Measurements from ENCODE around the gene RBFOX2. TPM values are rescaled to one million over a fixed set of nuclear protein-coding genes. Genes with fewer than 3 reads are reported as not detected.

The RBFOX2 gene
- total and polyA plus RNA-seq, 2 of the 8 experiments (the other 6 are each of a cell fraction or from before 2014, with no cell fraction given) = 121 to 122 TPM

DNA sequence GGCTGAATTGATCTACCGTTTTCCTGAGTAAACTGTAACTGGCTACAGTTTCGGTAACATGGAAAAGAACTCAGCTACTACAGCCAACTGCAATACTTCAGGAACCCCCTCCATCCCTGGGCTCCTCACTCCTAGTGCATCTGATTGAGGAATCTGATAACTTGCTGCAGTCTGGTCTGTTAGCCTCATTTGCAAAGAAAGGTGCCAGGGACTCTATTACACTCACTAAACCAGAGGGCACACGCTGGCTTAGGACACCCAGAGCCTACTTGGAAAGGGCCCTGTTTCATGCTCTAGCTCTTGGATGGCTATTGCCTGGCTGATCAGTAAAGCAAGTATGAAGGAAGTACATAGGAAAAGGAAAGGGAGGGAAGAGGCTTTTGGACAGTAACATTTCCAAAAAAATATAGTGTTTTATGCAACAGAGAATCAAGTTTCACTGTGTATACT, 288.7 kb downstream of the RBFOX2 start (continued):
- TF ChIP-seq HDAC2 (IDR thresholded peaks at IDR 0.05; ENCODE audit: borderline replicate concordance in 1 of 2, low read depth in 2 of 2, low read length in 2 of 2) = no peak
- TF ChIP-seq RFX5 (IDR thresholded peaks at IDR 0.05; ENCODE audit: borderline replicate concordance, low read depth, low read length) = no peak
- TF ChIP-seq NRF1 (IDR thresholded peaks at IDR 0.05; ENCODE audit: low read depth, low read length) = no peak
- no peak for TF ChIP-seq KDM1A (IDR thresholded peaks at IDR 0.05; ENCODE audit: borderline replicate concordance, low read length)

Data from H1 (cell line).